Natural killer cell (primary cell): ENCODE results near the gene A1BG. TPM values are rescaled to one million over a fixed set of nuclear protein-coding genes. Genes with fewer than 3 reads are reported as not detected.

Experiments
- ATAC-seq, 3 donors: fragments of 150-1000 bp in 2 of 3; fragments of 200-7000 bp in 1 of 3; cut with Tn5 transposase; 1 replicate in 1 of 3; 2 replicates in 2 of 3; pipeline ENCODE4 v1.10.0; 2021; ENCODE audit warnings: mild to moderate bottlenecking in 2 of 3, moderate library complexity in 2 of 3
- DNase-seq, 2 donors: peaks; one replicate each; pipeline versions ENCODE4 v3.0.0 to v3.0.0-alpha.2; 2013 to 2021; ENCODE audit warnings: mixed read lengths in 1 of 2
- H3K27ac ChIP-seq: one replicate; pipeline ENCODE4 v1.5.1; 2013; ENCODE audit warnings: mild to moderate bottlenecking, low read length
- H3K27me3 ChIP-seq: one replicate; pipeline ENCODE4 v1.6.1; 2013; ENCODE audit warnings: low read length; ENCODE audit not compliant: control insufficient read depth, insufficient read depth
- H3K36me3 ChIP-seq: one replicate; pipeline ENCODE4 v1.6.1; 2013; ENCODE audit warnings: low read length; ENCODE audit not compliant: control insufficient read depth, insufficient read depth
- H3K4me1 ChIP-seq: one replicate; pipeline ENCODE4 v1.6.1; 2013; ENCODE audit warnings: low read length; ENCODE audit not compliant: control insufficient read depth, insufficient read depth
- H3K4me3 ChIP-seq: one replicate; pipeline ENCODE4 v1.5.1; 2013; ENCODE audit warnings: low read length
- H3K9me3 ChIP-seq: one replicate; pipeline ENCODE4 v1.6.1; 2013; ENCODE audit warnings: low read length; ENCODE audit not compliant: control insufficient read depth, insufficient read depth
- H3K27ac Mint-ChIP-seq, 2 donors: one replicate each; pipeline ENCODE4 v1.8.0; 2022; ENCODE audit warnings: mild to moderate bottlenecking in 2 of 2, mixed read lengths in 2 of 2, moderate library complexity in 1 of 2
- H3K27me3 Mint-ChIP-seq, 2 donors: one replicate each; pipeline ENCODE4 v1.8.0; 2022; ENCODE audit warnings: low read depth in 2 of 2, mixed read lengths in 2 of 2
- H3K36me3 Mint-ChIP-seq: one replicate; pipeline ENCODE4 v1.8.0; 2022; ENCODE audit warnings: mixed read lengths
- H3K4me1 Mint-ChIP-seq, 2 donors: one replicate each; pipeline ENCODE4 v1.8.0; 2022; ENCODE audit warnings: mixed read lengths in 2 of 2
- H3K4me3 Mint-ChIP-seq: one replicate; pipeline ENCODE4 v1.8.0; 2022; ENCODE audit warnings: mild to moderate bottlenecking, moderate library complexity, mixed read lengths
- H3K9me3 Mint-ChIP-seq, 2 donors: one replicate each; pipeline ENCODE4 v1.8.0; 2022; ENCODE audit warnings: mixed read lengths in 2 of 2
- WGBS: methylation state at CpG from one replicate; pipeline ENCODE4 v1.1.7; 2013; ENCODE audit warnings: missing lambda C conversion rate; ENCODE audit not compliant: insufficient coverage; 5-methylcytosine and 5-hydroxymethylcytosine counted together
- intact Hi-C: fragments of 100-400 bp; cut with micrococcal nuclease; formaldehyde crosslinking; loops from one replicate; pipeline ENCODE4 v1.14.2; 2022
- total RNA-seq, 4 donors: library from RNA; stranded (reverse); fragments of 120-200 nt in 1 of 4; gene quantifications; one replicate each; pipeline versions ENCODE4 v1.2.3 to v1.2.4, GENCODE V29; 2013 to 2022
- TF ChIP-seq, protein P1 (sequence below): fragments of 200-600 bp; IDR thresholded peaks from one replicate; pipeline ENCODE4 v1.8.0; 2022; ENCODE audit warnings: antibody characterized with exemption

Gene A1BG
- total RNA-seq, 3 donors from 2014 or later (not counting 1 experiment from before 2014, with no cell fraction given): 2.0 to 10.6 (median 3.5) TPM

DNA sequence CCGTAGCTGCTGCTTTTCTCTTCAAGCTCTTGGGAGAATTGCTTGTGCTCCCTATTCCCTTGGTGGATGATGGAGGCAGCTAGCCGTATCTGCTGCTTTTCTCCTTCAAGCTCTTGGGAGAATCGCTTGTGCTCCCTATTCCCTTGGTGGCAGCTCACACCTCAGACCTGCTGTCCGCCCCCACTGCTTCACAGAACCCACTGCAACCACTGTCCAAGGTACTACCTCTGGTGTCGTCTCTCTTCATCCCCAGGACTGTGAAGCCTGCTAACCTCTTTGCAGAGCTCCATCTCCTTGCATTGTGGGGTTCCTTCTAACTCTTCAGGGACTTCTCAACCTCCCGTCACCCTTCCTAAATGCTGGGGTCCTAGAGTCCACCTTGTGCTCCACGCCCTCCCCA, 52.7 kb downstream of the A1BG start:
- Mint-ChIP-seq H3K27ac (no peak overlapping the region), H3K9me3 (no peaks in the 10 kb centered on the region), H3K4me1 (peaks cover 13 to 19% of the 10 kb centered on the region in 2 donors), H3K4me3 (no peak overlapping the region), H3K27me3 (no peaks in the 10 kb centered on the region), H3K36me3 (no peaks in the 10 kb centered on the region)
- H3K36me3 ChIP-seq: peaks cover 8% of the 10 kb centered on the region
- TF ChIP-seq, protein P1, sequence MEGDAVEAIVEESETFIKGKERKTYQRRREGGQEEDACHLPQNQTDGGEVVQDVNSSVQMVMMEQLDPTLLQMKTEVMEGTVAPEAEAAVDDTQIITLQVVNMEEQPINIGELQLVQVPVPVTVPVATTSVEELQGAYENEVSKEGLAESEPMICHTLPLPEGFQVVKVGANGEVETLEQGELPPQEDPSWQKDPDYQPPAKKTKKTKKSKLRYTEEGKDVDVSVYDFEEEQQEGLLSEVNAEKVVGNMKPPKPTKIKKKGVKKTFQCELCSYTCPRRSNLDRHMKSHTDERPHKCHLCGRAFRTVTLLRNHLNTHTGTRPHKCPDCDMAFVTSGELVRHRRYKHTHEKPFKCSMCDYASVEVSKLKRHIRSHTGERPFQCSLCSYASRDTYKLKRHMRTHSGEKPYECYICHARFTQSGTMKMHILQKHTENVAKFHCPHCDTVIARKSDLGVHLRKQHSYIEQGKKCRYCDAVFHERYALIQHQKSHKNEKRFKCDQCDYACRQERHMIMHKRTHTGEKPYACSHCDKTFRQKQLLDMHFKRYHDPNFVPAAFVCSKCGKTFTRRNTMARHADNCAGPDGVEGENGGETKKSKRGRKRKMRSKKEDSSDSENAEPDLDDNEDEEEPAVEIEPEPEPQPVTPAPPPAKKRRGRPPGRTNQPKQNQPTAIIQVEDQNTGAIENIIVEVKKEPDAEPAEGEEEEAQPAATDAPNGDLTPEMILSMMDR: no peak
- peaks cover 5% of the 10 kb centered on the region for H3K9me3 ChIP-seq
- no peak overlapping the region for H3K27ac ChIP-seq
- intact Hi-C loops: no loop called here
- no peak overlapping the region for H3K4me3 ChIP-seq
- H3K27me3 ChIP-seq: no peaks in the 10 kb centered on the region
- no peak for DNase-seq
- H3K4me1 ChIP-seq: peaks cover 1% of the 10 kb centered on the region
- no peak for ATAC-seq
- 97% methylated on average over 7 of the region's 7 CpGs for WGBS

DNA sequence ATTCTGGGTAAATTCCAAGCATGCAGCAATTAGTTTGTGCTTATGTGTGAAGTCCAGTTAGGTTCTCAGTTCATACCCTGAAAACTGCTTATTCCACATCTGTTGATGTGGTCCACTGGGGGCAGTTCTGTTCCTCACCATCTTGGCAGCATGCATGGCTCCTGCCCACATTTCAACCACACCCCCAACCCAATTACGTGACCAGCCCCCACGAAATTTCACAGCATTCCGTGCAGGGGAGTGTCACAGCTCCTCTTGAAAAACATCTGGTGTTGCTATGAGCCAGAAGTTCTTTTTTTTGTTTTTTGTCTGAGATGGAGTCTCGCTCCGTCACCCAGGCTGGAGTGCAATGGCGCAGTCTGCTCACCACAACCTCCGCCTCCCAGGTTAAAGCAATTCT, 57.2 kb downstream of the A1BG start:
- no peaks in the 10 kb centered on the region for H3K27me3 ChIP-seq
- intact Hi-C loops: no loop called here
- no peaks in the 10 kb centered on the region for H3K27me3 Mint-ChIP-seq
- no peak overlapping the region for H3K27ac Mint-ChIP-seq
- peaks cover 5 to 11% of the 10 kb centered on the region in 2 donors for H3K4me1 Mint-ChIP-seq
- no peak overlapping the region for H3K27ac ChIP-seq
- ATAC-seq (no peak), DNase-seq (no peak)
- peaks cover 28% of the 10 kb centered on the region for H3K36me3 Mint-ChIP-seq
- peaks cover 34% of the 10 kb centered on the region for H3K36me3 ChIP-seq
- WGBS: 99% methylated on average over 7 of the region's 7 CpGs
- TF ChIP-seq, protein P1: no peak
- H3K4me1 ChIP-seq: no peaks in the 10 kb centered on the region
- H3K9me3 Mint-ChIP-seq: peaks cover 0 to 3% of the 10 kb centered on the region in 2 donors
- H3K9me3 ChIP-seq: peaks cover 34% of the 10 kb centered on the region
- H3K4me3 ChIP-seq: no peak overlapping the region
- H3K4me3 Mint-ChIP-seq: no peak overlapping the region

Other genes with a start within 250 kb of the A1BG start
- 10 to 100 TPM; 13.0 to 14.9 (median 14.4) TPM for gene ZNF329, start 202.7 kb downstream of the A1BG start, total RNA-seq
- gene ZNF274, start 170.4 kb downstream of the A1BG start, total RNA-seq: 10 to 100 TPM; 25.5 to 33.0 (median 30.1) TPM
- gene ZNF544, start 124.6 kb downstream of the A1BG start, total RNA-seq: 10 to 100 TPM; 21.9 to 31.5 (median 21.9) TPM
- gene ZNF8, start 74.5 kb downstream of the A1BG start, total RNA-seq: 1 to 10 TPM; 6.4 to 8.7 (median 7.7) TPM
- gene ERVK3-1, start 48.1 kb downstream of the A1BG start, total RNA-seq: 100 to 1,000 TPM in 2 of 3 donors, 10 to 100 TPM in 1; 96.1 to 142 (median 119) TPM
- 1 to 10 TPM; 2.9 to 4.8 (median 3.2) TPM for gene ZSCAN22, start 26.5 kb downstream of the A1BG start, total RNA-seq
- under 1 TPM; 0.40 to 0.61 (median 0.60) TPM for gene ZNF497, start 9.3 kb upstream of the A1BG start, total RNA-seq
- gene ZNF837, start 27.5 kb upstream of the A1BG start, total RNA-seq: 1 to 10 TPM in 2 of 3 donors, under 1 TPM in 1; 0.63 to 1.4 (median 1.3) TPM
- gene RPS5, start 33.8 kb upstream of the A1BG start, total RNA-seq: 100 to 1,000 TPM; 406 to 580 (median 525) TPM
- gene RNF225, start 42.2 kb upstream of the A1BG start, total RNA-seq: under 1 TPM in 1 of 3 donors, not detected in 2; 0.39 TPM
- gene ZNF584, start 55.2 kb upstream of the A1BG start, total RNA-seq: 1 to 10 TPM; 1.6 to 3.9 (median 2.8) TPM
- 1 to 10 TPM in 2 of 3 donors, under 1 TPM in 1; 0.88 to 1.6 (median 1.5) TPM for gene ZNF132, start 86.7 kb upstream of the A1BG start, total RNA-seq
- 10 to 100 TPM; 10.4 to 11.4 (median 11.4) TPM for gene ZNF324B, start 98.1 kb upstream of the A1BG start, total RNA-seq
- 10 to 100 TPM; 21.3 to 23.7 (median 23.3) TPM for gene ZNF324, start 113.6 kb upstream of the A1BG start, total RNA-seq
- gene ZNF446, start 122.9 kb upstream of the A1BG start, total RNA-seq: 10 to 100 TPM; 11.9 to 14.5 (median 13.5) TPM
- 1 to 10 TPM; 4.6 to 7.0 (median 4.7) TPM for gene SLC27A5, start 158.5 kb upstream of the A1BG start, total RNA-seq
- gene ZBTB45, start 166.3 kb upstream of the A1BG start, total RNA-seq: 10 to 100 TPM in 1 of 3 donors, 1 to 10 TPM in 2; 9.6 to 12.6 (median 9.8) TPM
- gene TRIM28, start 190.6 kb upstream of the A1BG start, total RNA-seq: 100 to 1,000 TPM; 330 to 451 (median 408) TPM
- gene CHMP2A, start 201.6 kb upstream of the A1BG start, total RNA-seq: 10 to 100 TPM; 82.7 to 95.7 (median 94.7) TPM
- gene UBE2M, start 205.1 kb upstream of the A1BG start, total RNA-seq: 10 to 100 TPM; 71.0 to 89.5 (median 81.9) TPM
- 10 to 100 TPM; 24.9 to 40.1 (median 37.3) TPM for gene MZF1, start 219.8 kb upstream of the A1BG start, total RNA-seq